Measurements from ENCODE around the gene ESRRA.
A peak's percentile ranks its signal among the peaks of the same experiment; 100 is the strongest.
"Not testable (repeated sequence)": the region's sequence is repeated elsewhere in the genome, so short reads cannot be mapped to it uniquely, and the experiment has no call there.

Gene ESRRA

DNA sequence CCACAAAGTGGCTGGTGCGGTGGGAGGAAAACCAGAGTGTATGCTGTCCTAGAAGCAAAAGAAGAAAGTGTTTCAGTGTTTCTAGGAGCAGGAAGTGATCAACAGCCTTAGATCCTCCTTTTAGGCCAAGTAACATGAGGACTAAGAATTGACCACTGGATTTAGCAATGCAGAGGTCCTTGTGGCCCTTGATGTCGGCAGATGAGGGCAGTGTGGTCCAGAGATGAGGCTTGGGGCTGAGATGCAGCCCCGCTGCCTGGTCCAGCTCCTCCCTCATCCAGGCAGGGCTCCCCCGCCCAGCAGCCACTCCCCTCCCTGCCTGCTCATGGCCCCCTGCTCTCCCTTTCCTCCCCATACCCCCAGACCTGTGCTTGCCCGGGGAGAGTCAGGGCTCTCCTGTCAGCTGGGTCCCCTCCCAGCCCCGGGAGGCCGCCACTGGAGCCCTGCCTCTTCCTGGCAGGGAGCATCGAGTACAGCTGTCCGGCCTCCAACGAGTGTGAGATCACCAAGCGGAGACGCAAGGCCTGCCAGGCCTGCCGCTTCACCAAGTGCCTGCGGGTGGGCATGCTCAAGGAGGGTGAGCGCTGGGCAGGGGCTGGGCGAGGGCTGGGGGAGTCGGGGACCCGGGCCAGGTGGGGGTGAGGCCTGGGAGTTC lies 8.3 kb downstream of the ESRRA start:
- no peak for DNase-seq (ENCODE audit: low read depth in 2 of 2)

DNA sequence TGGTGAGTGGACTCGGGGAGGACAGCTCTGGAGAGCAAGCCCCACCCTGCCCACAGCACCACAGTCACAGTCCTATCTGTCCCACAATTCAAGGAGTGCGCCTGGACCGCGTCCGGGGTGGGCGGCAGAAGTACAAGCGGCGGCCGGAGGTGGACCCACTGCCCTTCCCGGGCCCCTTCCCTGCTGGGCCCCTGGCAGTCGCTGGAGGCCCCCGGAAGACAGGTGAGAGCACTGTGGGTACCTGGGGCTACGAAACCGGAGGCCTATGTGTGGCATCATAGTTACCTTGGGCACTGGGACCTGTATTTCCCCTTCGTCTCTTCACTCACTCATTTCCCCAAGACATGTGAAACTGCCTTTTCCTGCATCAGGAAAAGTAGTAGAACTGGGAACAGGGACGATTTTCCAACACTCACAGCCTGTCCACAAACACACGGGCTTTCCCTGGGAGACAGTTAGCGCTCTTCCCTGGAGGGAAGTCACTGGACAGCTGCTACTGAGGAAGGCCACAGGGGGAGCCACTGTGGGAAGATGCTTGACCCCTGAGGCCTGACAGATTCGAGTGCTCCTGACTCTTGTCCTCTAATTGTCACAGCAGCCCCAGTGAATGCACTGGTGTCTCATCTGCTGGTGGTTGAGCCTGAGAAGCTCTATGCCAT lies 9.0 kb downstream of the ESRRA start:
- DNase-seq (ENCODE audit: low read depth in 2 of 2) = no peak

DNA sequence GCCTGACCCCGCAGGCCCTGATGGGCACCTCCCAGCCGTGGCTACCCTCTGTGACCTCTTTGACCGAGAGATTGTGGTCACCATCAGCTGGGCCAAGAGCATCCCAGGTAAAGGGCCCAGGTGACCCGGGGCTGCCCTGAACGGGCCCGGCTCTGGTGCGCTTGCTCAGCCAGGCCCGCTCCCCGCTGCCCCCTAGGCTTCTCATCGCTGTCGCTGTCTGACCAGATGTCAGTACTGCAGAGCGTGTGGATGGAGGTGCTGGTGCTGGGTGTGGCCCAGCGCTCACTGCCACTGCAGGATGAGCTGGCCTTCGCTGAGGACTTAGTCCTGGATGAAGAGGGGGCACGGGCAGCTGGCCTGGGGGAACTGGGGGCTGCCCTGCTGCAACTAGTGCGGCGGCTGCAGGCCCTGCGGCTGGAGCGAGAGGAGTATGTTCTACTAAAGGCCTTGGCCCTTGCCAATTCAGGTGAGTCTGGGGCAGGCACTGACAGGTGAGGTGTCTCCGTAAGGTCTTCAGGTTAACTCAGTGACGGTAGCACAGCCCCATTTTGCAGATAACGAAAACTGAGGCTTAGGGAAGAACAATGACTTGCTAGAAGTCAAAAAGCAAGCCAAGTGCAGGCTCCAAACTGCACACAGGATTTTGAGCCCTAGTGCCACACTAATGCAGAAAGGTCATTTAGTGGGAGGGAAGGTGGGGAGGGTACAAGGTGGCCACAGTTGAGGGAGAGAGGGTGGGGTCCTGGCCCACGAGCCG lies 9.7 kb downstream of the ESRRA start:
- no peak for DNase-seq (ENCODE audit: low read depth in 2 of 2)

DNA sequence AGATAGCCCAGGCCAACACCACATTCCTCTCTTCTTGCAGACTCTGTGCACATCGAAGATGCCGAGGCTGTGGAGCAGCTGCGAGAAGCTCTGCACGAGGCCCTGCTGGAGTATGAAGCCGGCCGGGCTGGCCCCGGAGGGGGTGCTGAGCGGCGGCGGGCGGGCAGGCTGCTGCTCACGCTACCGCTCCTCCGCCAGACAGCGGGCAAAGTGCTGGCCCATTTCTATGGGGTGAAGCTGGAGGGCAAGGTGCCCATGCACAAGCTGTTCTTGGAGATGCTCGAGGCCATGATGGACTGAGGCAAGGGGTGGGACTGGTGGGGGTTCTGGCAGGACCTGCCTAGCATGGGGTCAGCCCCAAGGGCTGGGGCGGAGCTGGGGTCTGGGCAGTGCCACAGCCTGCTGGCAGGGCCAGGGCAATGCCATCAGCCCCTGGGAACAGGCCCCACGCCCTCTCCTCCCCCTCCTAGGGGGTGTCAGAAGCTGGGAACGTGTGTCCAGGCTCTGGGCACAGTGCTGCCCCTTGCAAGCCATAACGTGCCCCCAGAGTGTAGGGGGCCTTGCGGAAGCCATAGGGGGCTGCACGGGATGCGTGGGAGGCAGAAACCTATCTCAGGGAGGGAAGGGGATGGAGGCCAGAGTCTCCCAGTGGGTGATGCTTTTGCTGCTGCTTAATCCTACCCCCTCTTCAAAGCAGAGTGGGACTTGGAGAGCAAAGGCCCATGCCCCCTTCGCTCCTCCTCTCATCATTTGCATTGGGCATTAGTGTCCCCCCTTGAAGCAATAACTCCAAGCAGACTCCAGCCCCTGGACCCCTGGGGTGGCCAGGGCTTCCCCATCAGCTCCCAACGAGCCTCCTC lies 10.6 kb downstream of the ESRRA start:
- not testable (repeated sequence) for DNase-seq (ENCODE audit: low read depth in 2 of 2)

DNA sequence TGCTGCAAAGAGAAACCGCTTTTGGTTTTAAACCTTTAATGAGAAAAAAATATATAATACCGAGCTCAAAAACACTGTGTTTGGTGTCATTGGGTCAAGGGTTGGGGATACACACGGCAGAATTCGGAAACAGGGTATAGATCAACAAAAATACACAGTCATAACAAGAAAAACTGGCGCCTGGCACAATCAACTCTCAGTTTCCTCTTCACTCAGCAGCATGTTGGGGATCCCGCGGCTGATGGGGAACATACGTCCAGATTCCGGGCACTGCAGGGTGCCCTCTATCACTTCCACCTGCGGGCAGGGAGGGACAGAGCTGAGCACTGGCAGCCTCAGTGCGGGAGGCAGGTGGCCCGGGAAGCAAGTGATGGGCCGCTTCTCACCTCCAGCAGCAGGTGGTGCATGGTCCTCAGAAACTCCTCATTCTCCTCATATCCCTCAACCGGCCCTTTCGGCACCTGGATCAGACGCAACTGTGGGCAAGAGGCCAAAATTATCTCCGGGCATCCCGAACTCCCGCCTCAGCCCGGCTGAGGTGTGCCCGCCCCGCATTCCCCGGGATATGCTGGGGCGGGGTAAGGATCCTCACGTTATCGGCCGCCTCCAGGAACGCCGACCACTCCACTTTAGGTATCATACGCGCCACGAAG lies 11.5 kb downstream of the ESRRA start:
- DNase-seq (ENCODE audit: low read depth in 2 of 2) = no peak

DNA sequence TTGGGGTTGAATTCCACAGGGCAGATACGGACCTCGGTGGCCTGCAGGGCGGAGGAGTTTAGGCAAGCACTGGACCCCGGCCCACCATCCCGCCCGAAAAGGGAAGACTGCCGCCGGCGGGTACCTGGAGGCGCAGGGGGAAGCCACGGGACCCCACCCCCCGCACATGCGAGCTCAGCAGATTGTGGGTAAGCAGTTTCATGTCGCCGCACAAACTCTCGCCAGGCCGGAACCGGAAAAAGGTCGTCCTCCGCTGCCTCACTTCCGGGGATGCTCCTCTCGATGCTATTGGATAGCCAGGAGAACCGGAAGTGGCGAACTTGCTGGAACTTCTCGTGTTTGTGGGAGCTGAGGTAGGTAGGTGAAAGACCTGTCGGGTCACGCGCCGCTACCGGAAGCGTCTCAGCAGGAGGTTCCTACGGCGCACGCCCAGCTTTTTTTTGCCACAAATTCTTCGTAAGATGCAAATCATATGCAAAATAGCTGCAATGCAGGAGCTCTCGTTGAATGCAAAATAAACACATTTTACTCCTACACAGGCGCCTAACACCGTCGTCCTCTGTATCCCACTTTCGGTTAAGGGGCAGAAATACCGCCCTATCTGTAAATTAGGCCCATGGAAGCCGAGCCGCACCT lies 12.1 kb downstream of the ESRRA start, which contains the start of gene TRMT112:
Gene TRMT112, minus strand, starts transcription at position 235 of the 636 bp plus-strand sequence. Its CDS starts 33 bp downstream, at position 202.
- DNase-seq (ENCODE audit: low read depth in 2 of 2) = peak; percentile 87 to 88

DNA sequence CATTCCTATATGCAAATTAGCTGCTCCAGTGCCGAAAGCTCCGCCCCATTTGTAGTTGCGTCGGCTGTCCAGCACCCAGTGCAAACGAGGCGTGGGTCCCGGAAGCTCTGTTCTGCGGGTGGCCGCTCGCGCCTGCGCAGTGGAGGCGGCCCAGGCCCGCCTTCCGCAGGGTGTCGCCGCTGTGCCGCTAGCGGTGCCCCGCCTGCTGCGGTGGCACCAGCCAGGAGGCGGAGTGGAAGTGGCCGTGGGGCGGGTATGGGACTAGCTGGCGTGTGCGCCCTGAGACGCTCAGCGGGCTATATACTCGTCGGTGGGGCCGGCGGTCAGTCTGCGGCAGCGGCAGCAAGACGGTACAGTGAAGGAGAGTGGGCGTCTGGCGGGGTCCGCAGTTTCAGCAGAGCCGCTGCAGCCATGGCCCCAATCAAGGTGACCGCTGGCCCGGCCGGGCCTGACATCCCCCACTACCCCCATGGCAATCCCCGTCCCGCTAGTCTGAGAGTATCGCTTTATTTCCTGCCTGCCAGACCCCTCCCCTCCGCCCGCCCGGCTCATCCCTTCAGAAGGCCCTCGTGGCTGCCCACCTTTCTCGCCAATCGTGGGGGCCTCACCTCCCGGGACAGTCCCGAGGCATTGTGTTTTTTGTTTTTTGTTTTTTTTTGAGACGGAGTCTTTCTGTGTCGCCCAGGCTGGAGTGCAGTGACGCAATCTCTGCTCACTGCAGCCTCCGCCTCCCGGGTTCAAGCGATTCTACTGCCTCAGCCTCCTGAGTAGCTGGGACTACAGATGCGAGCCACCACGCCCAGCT lies 12.8 kb downstream of the ESRRA start, which contains the start of gene PRDX5:
Gene PRDX5, plus strand, starts transcription at position 161 of the 805 bp plus-strand sequence. Its CDS starts 95 bp downstream, at position 256.
- DNase-seq (ENCODE audit: low read depth in 2 of 2) = peak; percentile 86 to 87

DNA sequence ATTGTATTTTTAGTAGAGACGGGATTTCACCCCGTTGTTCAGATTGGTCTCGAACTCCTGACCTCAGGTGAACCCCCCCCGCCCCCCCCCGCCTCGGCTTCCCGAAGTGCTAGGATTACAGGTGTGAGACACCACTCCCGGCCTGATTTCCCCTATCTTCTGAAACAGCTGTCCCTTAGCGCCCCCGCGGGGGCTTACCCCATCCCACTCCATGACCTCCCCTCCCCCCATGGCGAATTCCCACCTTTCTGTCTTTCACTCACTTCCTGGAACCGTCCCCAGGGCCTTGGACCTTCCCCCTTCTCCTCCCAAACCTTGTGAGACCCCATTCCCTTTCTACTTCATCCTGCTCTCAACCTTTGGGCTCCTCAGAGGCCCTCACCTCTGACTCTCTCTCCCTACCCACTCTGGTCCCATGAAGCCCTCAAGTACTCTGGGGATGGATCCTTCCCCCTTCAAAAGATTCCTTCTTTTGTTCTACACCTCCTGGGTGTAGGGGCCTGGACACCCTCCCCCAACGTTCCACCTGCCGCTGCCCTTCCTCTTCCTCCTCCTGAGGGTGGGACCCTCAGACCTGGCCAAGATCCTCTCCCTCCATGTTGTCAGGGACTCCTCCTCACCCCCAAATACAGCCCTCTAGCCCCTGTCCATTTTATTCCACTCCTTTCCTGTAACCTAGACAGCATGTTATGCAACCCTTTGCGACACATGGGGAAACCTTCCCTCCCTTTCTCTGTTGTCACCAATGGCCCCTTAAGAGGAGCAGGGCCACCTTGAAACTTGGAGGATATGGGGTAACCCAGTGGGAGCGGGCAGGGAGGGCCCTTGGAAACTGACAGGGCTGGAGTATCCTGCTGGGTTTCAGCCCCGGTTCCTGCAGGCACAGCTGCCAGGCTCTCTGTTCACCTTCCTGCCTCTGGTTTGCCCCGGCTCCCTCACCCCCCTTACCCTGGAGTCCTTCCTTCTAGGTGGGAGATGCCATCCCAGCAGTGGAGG lies 13.7 kb downstream of the ESRRA start:
- no peak for DNase-seq (ENCODE audit: low read depth in 2 of 2)

DNA sequence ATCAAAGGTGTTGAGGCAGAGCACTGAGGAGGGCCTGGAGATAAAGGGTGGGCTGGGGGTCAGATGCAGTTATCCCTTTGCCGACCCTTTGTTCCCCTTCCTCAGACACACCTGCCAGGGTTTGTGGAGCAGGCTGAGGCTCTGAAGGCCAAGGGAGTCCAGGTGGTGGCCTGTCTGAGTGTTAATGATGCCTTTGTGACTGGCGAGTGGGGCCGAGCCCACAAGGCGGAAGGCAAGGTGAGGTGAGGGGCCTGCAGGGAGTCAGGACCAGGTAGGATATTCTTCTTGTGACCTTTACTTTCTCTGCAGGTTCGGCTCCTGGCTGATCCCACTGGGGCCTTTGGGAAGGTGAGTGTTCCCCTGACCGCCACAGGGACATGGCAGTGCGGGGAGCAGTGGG lies 15.2 kb downstream of the ESRRA start:
- DNase-seq (ENCODE audit: low read depth in 2 of 2) = no peak

DNA sequence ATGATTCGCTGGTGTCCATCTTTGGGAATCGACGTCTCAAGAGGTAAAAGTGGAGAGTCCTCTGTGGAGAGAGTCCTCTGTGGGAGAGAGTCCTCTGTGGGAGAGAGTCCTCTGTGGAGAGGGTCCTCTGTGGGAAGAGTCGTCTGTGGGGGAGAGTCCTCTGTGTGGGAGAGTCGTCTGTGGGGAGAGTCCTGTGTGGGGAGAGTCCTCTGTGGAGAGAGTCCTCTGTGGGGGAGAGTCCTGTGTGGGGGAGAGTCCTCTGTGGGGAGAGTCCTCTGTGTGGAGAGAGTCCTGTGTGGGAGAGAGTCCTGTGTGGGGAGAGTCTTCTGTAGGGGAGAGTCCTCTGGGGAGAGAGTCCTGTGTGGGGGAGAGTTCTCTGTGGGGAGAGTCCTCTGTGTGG lies 15.7 kb downstream of the ESRRA start:
- DNase-seq (ENCODE audit: low read depth in 2 of 2) = no peak

DNA sequence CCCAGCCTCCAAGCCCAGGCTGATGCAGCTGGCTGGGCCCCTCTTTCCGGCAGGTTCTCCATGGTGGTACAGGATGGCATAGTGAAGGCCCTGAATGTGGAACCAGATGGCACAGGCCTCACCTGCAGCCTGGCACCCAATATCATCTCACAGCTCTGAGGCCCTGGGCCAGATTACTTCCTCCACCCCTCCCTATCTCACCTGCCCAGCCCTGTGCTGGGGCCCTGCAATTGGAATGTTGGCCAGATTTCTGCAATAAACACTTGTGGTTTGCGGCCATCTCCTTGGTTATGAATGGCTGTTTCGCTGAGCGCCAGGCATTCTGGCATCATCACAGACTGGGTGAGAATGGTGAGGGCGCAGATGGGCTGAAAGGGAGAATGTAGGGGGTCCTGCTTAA lies 16.2 kb downstream of the ESRRA start:
- no peak for DNase-seq (ENCODE audit: low read depth in 2 of 2)

DNA sequence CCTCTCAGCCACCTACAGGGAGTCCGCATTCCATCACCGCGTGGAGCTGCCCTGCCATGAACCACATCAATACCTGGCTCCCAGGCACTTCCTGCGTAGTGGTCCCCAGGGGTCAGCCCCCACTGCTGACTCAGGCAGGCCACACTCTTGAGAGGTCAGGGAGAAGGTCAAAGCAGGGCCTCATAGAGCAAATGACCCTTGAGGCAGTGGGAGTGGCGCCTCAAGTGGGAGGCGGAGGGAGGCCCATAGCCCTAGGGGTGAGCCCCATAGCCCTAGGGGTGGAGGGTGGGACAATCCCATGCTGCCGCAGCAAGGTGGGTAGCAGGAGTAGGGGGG lies 17.6 kb downstream of the ESRRA start:
- DNase-seq (ENCODE audit: low read depth in 2 of 2) = no peak

DNA sequence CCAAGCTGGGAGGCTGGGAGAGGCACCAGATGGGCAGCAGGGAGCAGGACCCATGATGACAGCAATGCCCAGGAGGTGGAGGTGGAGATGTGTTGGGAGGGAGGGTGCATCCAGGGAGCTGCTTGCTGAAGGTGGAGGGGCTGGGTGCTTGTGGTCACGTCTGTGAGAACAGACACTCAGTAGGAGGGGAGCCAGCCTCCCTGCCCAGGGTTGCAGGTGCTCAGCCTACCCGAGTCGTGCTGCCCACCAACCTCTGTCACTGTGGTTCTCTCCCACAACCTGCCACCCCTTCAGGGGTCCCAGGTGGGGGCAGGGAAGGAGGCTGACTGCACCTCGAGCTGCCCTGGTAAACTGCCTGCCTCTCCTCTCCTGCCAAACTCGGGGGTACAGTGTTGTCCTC lies 18.0 kb downstream of the ESRRA start:
- no peak for DNase-seq (ENCODE audit: low read depth in 2 of 2)

DNA sequence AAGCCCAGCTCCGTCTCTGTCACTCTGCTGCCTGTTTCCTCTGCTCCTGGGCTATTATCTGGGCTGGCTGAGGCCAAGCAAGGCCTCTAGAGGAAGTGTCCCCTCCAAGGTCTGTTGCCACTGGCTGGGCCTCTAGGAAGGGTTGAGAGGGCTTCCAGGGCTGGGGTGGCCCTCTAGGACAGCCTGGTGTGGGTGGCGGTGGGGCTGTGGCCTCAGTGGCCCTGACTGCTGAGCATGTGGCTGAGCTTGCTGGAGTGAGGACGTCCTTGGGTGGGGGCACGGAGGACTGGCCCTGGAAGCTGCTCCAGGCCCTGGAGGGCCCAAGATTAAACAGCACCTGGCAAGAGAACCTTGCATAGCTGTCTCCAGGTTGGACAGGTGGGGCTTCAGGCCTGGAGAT lies 18.7 kb downstream of the ESRRA start:
- DNase-seq (ENCODE audit: low read depth in 2 of 2) = not testable (repeated sequence)

DNA sequence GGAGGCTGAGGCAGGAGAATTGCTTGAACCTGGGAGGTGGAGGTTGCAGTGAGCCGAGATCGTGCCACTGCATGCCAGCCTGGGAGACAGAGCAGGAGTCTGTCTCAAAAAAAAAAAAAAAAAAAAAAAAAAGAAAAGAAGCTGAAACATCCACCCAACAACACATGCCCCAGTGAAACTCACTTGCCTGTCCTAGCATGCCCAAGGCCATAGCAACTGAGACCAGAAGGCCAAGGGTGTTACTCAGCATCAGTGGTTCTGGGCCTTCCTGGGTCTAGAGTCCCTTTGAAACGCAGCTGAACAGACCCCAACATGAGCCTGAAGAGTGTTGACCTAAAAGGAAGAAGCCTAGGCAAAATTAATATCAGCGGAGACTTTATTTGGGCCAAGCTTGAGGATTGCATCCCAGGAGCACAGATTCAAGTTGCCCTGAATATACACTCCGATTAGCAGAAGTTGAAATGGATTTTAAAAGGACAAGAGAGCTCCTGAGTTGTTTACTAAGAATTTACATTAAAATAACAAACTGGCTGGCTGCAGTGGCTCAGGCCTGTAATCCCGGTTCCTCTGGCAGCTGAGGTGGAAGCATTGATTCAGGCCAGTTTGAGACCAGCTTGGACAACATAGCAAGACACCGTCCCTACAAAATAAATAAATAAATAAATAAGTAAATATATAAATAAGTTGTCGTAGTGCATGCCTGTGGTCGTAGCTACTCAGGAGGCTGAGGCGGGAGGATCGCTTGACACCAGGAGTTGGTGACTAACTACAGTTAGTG lies 19.6 kb downstream of the ESRRA start:
- no peak for DNase-seq (ENCODE audit: low read depth in 2 of 2)

DNA sequence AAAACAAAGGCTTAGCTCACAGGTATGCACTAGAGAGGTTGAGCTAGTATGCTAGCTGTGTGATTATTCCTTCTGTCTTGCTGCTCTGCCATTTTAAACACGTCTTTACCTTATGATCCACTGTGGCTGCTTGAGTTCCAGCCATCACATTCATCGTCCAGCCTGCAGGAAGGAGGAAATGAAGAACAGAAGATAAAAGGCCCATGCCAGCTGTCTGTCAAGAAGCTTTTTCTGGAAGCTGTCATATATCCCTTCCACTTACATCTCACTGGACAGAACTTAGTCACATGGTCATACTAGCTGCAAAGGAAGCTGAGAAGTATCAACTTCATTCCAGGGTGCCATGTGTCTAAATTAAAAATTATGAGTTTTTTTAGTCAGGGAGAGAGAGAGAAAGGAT lies 22.1 kb downstream of the ESRRA start:
- DNase-seq (ENCODE audit: low read depth in 2 of 2) = no peak

DNA sequence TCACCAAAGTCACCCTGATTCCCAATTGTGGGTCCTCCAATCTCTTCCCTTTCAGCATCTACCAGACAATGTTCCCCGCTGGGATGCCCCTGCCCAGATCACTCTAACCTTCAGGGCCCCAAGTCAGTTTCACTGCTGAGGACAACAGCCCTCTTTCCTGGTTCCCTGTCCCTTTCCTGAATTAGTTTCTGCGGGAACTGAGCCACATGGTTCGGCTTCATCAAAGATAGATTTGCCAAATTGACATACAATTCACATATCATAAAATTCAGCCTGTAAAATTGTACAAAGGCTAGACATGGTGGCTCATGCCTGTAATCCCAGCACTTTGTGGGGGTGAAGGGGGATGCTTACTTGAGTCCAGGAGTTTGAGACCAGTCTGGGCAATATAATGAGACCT lies 22.7 kb downstream of the ESRRA start:
- DNase-seq (ENCODE audit: low read depth in 2 of 2) = no peak

DNA sequence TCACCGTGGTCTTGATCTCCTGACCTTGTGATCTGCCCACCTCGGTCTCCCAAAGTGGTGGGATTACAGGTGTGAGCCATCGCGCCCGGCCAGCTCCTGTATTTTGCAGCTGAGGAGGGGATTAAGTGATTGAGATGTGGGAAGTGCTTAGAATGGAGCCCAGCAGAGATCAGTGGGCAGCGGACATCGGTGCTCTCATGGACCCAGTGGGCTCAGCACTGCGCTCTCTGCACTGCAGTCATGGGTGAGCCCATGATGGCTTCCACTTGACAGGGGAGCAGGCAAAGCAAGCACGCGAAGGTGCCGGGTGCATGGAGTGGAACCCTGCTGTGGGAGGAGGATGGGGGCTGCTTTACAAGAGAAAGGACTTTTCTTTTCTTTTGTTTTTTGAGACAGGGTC lies 25.6 kb downstream of the ESRRA start:
- DNase-seq (ENCODE audit: low read depth in 2 of 2) = no peak

All from fibroblast of skin of left biceps (primary cell).